ENCODE results near the gene EPG5. TPM values are rescaled to one million over a fixed set of nuclear protein-coding genes. Genes with fewer than 3 reads are reported as not detected.

Gene EPG5
- total RNA-seq, 2 experiments from 2014 or later: 15.3 to 19.0 TPM

DNA sequence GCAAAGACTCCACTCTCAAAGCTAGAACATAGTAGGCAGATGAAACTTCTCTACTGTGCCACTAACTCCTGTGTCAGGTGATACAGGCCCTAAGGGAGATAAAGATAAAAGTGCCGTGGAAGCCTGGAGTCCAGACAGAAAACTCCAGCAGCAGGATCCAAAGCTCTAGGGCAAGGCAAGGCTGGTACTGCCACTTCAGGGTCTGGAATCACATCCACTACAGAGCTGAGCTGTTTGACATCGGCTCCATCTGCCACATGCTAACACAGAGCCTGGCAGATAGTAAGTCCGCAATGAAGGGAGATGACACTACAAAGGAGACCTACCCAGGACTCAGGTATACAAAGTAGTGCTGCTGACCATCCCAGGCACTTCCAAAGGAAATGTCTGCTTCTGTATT is 34.4 kb downstream of the EPG5 start:
- Mint-ChIP-seq H3K36me3 (ENCODE audit: low read depth) (peaks cover 26% of the 10 kb centered on the region), H3K4me3 (no peak overlapping the region), H3K9me3 (no peaks in the 10 kb centered on the region), H3K27ac (no peak overlapping the region), H3K4me1 (ENCODE audit: low read depth) (peaks cover 7% of the 10 kb centered on the region), H3K27me3 (no peaks in the 10 kb centered on the region)
- POLR2A ChIA-PET: interaction anchor here (0.6 kb wide), 1 partner anchor 11 kb away, joined by 3 read pairs; no protein-coding TSS in a partner anchor
- intact Hi-C loops (cut with micrococcal nuclease): loop anchor here (10.0 kb wide), 1 partner anchor 142 kb away; the partner anchor contains the start of gene PSTPIP2
- CTCF ChIA-PET: interaction anchor here (1.0 to 2.8 kb wide), 6 partner anchors 10 to 175 kb away, joined by 3 to 11 read pairs (median 3); partner anchors contain the start of gene PSTPIP2
- no peak for ATAC-seq
- no peak for DNase-seq
- TF ChIP-seq, protein P1, sequence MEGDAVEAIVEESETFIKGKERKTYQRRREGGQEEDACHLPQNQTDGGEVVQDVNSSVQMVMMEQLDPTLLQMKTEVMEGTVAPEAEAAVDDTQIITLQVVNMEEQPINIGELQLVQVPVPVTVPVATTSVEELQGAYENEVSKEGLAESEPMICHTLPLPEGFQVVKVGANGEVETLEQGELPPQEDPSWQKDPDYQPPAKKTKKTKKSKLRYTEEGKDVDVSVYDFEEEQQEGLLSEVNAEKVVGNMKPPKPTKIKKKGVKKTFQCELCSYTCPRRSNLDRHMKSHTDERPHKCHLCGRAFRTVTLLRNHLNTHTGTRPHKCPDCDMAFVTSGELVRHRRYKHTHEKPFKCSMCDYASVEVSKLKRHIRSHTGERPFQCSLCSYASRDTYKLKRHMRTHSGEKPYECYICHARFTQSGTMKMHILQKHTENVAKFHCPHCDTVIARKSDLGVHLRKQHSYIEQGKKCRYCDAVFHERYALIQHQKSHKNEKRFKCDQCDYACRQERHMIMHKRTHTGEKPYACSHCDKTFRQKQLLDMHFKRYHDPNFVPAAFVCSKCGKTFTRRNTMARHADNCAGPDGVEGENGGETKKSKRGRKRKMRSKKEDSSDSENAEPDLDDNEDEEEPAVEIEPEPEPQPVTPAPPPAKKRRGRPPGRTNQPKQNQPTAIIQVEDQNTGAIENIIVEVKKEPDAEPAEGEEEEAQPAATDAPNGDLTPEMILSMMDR (IDR thresholded peaks at IDR 0.05): no peak

DNA sequence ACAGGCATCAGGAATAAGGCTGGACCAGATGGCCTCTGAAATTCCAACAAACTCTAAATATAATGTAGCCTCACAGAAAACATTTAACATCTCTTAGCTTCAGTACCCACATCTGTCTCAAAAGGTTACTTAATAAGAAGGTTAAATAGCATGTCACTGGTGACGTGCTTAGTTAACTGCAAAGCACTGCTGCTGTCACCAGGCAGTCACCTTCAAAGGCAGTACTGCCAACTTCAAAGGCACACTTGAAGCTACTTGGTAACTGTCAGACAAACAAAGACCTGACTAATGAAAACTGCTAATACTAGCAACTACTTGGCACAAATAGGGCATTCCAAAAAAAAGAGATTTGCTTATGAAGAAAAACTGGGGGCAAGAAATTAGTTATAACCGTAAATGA is 36.2 kb downstream of the EPG5 start:
- ATAC-seq (no peak), DNase-seq (no peak)
- intact Hi-C loops (cut with micrococcal nuclease): loop anchor here (10.0 kb wide), 1 partner anchor 144 kb away; the partner anchor contains the start of gene PSTPIP2
- Mint-ChIP-seq H3K27me3 (no peaks in the 10 kb centered on the region), H3K4me3 (no peak overlapping the region), H3K4me1 (ENCODE audit: low read depth) (peaks cover 4% of the 10 kb centered on the region), H3K27ac (no peak overlapping the region), H3K36me3 (ENCODE audit: low read depth) (peaks cover 25% of the 10 kb centered on the region), H3K9me3 (no peaks in the 10 kb centered on the region)
- ChIA-PET CTCF (interaction anchor here (1.1 to 2.8 kb wide), 5 partner anchors 18 to 142 kb away, joined by 3 to 11 read pairs (median 4); no protein-coding TSS in a partner anchor), POLR2A (interaction anchor here (0.8 kb wide), 1 partner anchor 15 kb away, joined by 3 read pairs; no protein-coding TSS in a partner anchor)
- TF ChIP-seq, protein P1 (IDR thresholded peaks at IDR 0.05): no peak

DNA sequence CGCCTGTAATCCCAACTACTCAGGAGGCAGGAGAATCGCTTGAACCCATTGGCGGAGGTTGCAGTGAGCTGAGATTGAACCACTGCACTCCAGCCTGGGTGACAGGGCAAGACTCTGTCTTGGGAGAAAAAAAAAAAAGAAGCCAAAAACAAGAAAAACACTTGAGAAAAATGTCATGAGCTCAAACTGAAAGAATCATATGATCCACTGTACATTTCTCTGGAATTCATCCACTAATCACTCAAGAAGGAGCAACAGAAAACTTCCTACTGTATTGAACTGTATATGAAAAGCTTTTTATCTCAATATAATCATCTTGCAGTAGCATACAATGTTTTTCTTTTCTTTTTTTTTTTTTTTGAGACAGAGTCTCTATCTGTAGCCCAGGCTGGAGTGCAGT is 40.4 kb downstream of the EPG5 start:
- ChIA-PET CTCF (interaction anchor here (1.6 kb wide), 1 partner anchor 47 kb away, joined by 4 read pairs; no protein-coding TSS in a partner anchor), POLR2A (no interaction called here)
- Mint-ChIP-seq H3K4me3 (no peak overlapping the region), H3K27ac (no peak overlapping the region), H3K9me3 (no peaks in the 10 kb centered on the region), H3K27me3 (no peaks in the 10 kb centered on the region), H3K36me3 (ENCODE audit: low read depth) (peaks cover 33% of the 10 kb centered on the region), H3K4me1 (ENCODE audit: low read depth) (no peaks in the 10 kb centered on the region)
- TF ChIP-seq, protein P1 (IDR thresholded peaks at IDR 0.05): no peak
- no peak for DNase-seq
- intact Hi-C loops (cut with micrococcal nuclease): no loop called here
- ATAC-seq: no peak

DNA sequence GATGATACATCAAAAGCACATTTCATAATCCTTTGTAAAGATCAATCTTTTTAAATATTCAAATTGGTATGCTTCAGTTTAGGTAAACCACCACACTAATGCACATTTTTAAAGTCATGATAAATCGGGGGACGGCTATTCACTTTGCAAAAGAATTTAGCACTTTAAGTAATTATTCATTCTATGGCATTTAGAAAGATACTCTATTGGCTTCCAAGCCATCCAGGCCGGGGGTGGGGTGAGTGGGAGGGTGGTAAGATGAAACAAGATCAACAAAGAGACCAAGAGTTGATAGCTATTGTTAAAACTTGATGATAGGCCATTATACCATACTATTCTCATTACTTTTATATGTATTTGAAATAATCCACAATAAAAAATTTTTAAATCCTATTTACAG is 41.0 kb downstream of the EPG5 start:
- Mint-ChIP-seq H3K36me3 (ENCODE audit: low read depth) (peaks cover 28% of the 10 kb centered on the region), H3K27me3 (no peaks in the 10 kb centered on the region), H3K4me1 (ENCODE audit: low read depth) (no peaks in the 10 kb centered on the region), H3K27ac (no peak overlapping the region), H3K9me3 (no peaks in the 10 kb centered on the region), H3K4me3 (no peak overlapping the region)
- intact Hi-C loops (cut with micrococcal nuclease): no loop called here
- TF ChIP-seq, protein P1 (IDR thresholded peaks at IDR 0.05): no peak
- ATAC-seq (no peak), DNase-seq (no peak)
- ChIA-PET POLR2A (no interaction called here), CTCF (interaction anchor here (1.6 kb wide), 1 partner anchor 147 kb away, joined by 12 read pairs; no protein-coding TSS in a partner anchor)

DNA sequence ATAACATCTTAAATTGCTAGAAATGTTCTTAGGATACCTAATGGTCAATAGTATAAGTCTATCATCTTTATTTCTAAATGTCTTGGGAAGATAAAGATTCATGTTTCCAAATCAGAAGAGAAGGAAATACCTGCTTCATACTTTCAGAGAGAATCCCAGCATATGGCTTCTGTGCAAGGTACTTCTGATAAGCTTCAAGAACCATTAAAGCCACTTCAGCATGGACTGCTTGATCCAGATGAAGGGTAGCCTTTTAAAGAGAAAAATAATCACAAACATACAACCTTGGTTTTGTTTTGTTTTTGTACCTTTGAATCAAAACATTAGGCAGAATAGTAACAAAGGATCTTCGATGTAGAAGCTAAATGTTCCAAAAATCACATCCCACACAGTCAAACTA is 44.0 kb downstream of the EPG5 start:
- POLR2A ChIA-PET: interaction anchor here (0.7 kb wide), 1 partner anchor 9 kb away, joined by 4 read pairs; no protein-coding TSS in a partner anchor
- CTCF ChIA-PET: interaction anchor here (0.9 to 1.3 kb wide), 4 partner anchors 13 to 54 kb away, joined by 3 read pairs; no protein-coding TSS in a partner anchor
- no peaks in the 10 kb centered on the region for H3K27me3 Mint-ChIP-seq

More for the DNA sequence above, 44.0 kb downstream of the EPG5 start:
- peaks cover 23% of the 10 kb centered on the region for H3K36me3 Mint-ChIP-seq (ENCODE audit: low read depth)
- intact Hi-C loops (cut with micrococcal nuclease): no loop called here
- H3K27ac Mint-ChIP-seq: no peak overlapping the region
- no peak overlapping the region for H3K4me3 Mint-ChIP-seq
- no peak for ATAC-seq
- H3K9me3 Mint-ChIP-seq: no peaks in the 10 kb centered on the region
- TF ChIP-seq, protein P1 (IDR thresholded peaks at IDR 0.05): no peak
- peaks cover 7% of the 10 kb centered on the region for H3K4me1 Mint-ChIP-seq (ENCODE audit: low read depth)
- DNase-seq: no peak

Data from activated CD8-positive, alpha-beta T cell treated with anti-CD3 and anti-CD28 coated beads for 36 hours (primary cell).